SK-N-SH (cell line): Measurements from ENCODE around the gene EGFLAM. TPM values are rescaled to one million over a fixed set of nuclear protein-coding genes. Genes with fewer than 3 reads are reported as not detected.

ENCODE experiments used
- CTCF ChIA-PET: fragments of 300-600, 350-600 bp; formaldehyde crosslinking; extraction: SDS; loops from one replicate; lab custom pipeline; 2021; lab: Yijun Ruan, JAX
- POLR2A ChIA-PET: fragments of 350-600 bp; sonication (Branson Sonifier 250); formaldehyde crosslinking; extraction: SDS; loops from one replicate; lab custom pipeline; 2020; ENCODE audit warnings: antibody characterized with exemption, inconsistent platforms; lab: Yijun Ruan, JAX
- DNase-seq: peaks from one replicate; pipeline ENCODE4 v3.0.0; 2012
- H2AFZ ChIP-seq: fragments of 200-600 bp; sonication (generic); 2 replicates; pipeline ENCODE4 v1.8.1; 2016; ENCODE audit warnings: antibody characterized with exemption, mild to moderate bottlenecking, low read depth
- H3F3A ChIP-seq: fragments of 200-600 bp; sonication (generic); replicated peaks from 2 replicates; pipeline ENCODE3; 2016; ENCODE audit warnings: antibody characterized with exemption, mild to moderate bottlenecking; ENCODE audit not compliant: insufficient read depth
- H3K27ac ChIP-seq, 2 experiments: fragments of 200-500 bp in 1 of 2; fragments of 200-600 bp in 1 of 2; sonication (Bioruptor generic) in 1 of 2; sonication (generic), shearing (Covaris generic) in 1 of 2; 2 replicates each; pipeline versions ENCODE4 v1.5.1 to v1.6.1; 2014 to 2016; ENCODE audit warnings: low read depth in 2 of 2, inconsistent platforms in 1 of 2, low read length in 1 of 2, mild to moderate bottlenecking in 1 of 2, mixed read lengths in 1 of 2
- H3K27me3 ChIP-seq: fragments of 200-600 bp; sonication (generic), shearing (Covaris generic); 2 replicates; pipeline ENCODE4 v1.6.1; 2016; ENCODE audit warnings: mixed run types; ENCODE audit not compliant: insufficient read depth
- H3K36me3 ChIP-seq, 2 experiments: fragments of 200-500 bp in 1 of 2; fragments of 200-600 bp in 1 of 2; sonication (Bioruptor generic) in 1 of 2; sonication (generic) in 1 of 2; replicated peaks in 1 of 2; 2 replicates each; pipeline versions ENCODE3 to v1.5.1; 2014 to 2016; ENCODE audit warnings: low read length in 1 of 2, mild to moderate bottlenecking in 1 of 2; ENCODE audit not compliant: insufficient read depth in 2 of 2, control insufficient read depth in 1 of 2
- H3K4me1 ChIP-seq, 2 experiments: fragments of 200-500 bp in 1 of 2; fragments of 200-600 bp in 1 of 2; sonication (Bioruptor generic) in 1 of 2; sonication (generic), shearing (Covaris generic) in 1 of 2; 2 replicates each; pipeline versions ENCODE4 v1.5.1 to v1.6.1; 2014 to 2016; ENCODE audit warnings: low read depth in 1 of 2, low read length in 1 of 2, mixed run types in 1 of 2; ENCODE audit not compliant: insufficient read depth in 2 of 2, control insufficient read depth in 1 of 2
- H3K4me2 ChIP-seq: fragments of 200-600 bp; sonication (generic), shearing (Covaris generic); 2 replicates; pipeline ENCODE4 v1.6.1; 2017; ENCODE audit warnings: mixed run types
- H3K4me3 ChIP-seq, 2 experiments: fragments of 200-500 bp in 1 of 2; fragments of 200-600 bp in 1 of 2; sonication (Bioruptor generic) in 1 of 2; sonication (generic), shearing (Covaris generic) in 1 of 2; 2 replicates each; pipeline versions ENCODE4 v1.5.1 to v1.8.1; 2014 to 2016; ENCODE audit warnings: low read depth in 2 of 2, inconsistent platforms in 1 of 2, low read length in 1 of 2, mild to moderate bottlenecking in 1 of 2, mixed read lengths in 1 of 2, moderate library complexity in 1 of 2
- H3K79me2 ChIP-seq: fragments of 200-600 bp; sonication (generic); 2 replicates; pipeline ENCODE4 v1.8.1; 2017; ENCODE audit warnings: mild to moderate bottlenecking; ENCODE audit not compliant: insufficient read depth
- H3K9ac ChIP-seq: fragments of 200-600 bp; sonication (generic); 2 replicates; pipeline ENCODE4 v1.6.1; 2017; ENCODE audit warnings: mixed run types
- H3K9me2 ChIP-seq: fragments of 200-600 bp; sonication (generic); 2 replicates; pipeline ENCODE4 v1.6.1; 2017; ENCODE audit warnings: mixed run types
- H3K9me3 ChIP-seq: fragments of 200-600 bp; sonication (generic); 2 replicates; pipeline ENCODE4 v1.6.1; 2017; ENCODE audit warnings: mixed run types, mild to moderate bottlenecking, moderate library complexity
- H4K20me1 ChIP-seq: fragments of 200-600 bp; sonication (generic); 2 replicates; pipeline ENCODE4 v1.6.1; 2017; ENCODE audit warnings: mild to moderate bottlenecking, mixed run types; ENCODE audit not compliant: insufficient read depth
- CHD2 ChIP-seq: fragments of 150-350 bp; IDR thresholded peaks from 2 replicates; pipeline ENCODE4 v1.6.1; 2018; ENCODE audit warnings: low read length; ENCODE audit not compliant: partially characterized antibody
- ELF1 ChIP-seq: IDR thresholded peaks from 2 replicates; pipeline ENCODE4 v1.4.0; 2012
- EZH2phosphoT487 ChIP-seq: fragments of 200-600 bp; sonication (generic); IDR thresholded peaks from 2 replicates; pipeline ENCODE4 v1.6.1; 2017; ENCODE audit warnings: low read depth, mixed run types, mild to moderate bottlenecking, antibody characterized with exemption, moderate library complexity, borderline replicate concordance
- FOSL2 ChIP-seq: IDR thresholded peaks from 2 replicates; pipeline ENCODE4 v1.4.0; 2012; ENCODE audit warnings: low read depth, mild to moderate bottlenecking, moderate library complexity, borderline replicate concordance
- FOXJ3 ChIP-seq: sonication (generic); formaldehyde crosslinking; IDR thresholded peaks from 2 replicates; pipeline ENCODE4 v1.5.1; 2020; ENCODE audit warnings: mild to moderate bottlenecking, missing genetic modification reagents
- GATA2 ChIP-seq: sonication (generic); formaldehyde crosslinking; IDR thresholded peaks from 2 replicates; pipeline ENCODE4 v1.5.0; 2020; ENCODE audit warnings: mild to moderate bottlenecking, missing genetic modification reagents
- MEF2A ChIP-seq: IDR thresholded peaks from 2 replicates; pipeline ENCODE4 v1.4.0; 2012; ENCODE audit warnings: low read depth, borderline replicate concordance
- NFIC ChIP-seq: IDR thresholded peaks from 2 replicates; pipeline ENCODE4 v1.4.0; 2012; ENCODE audit warnings: borderline replicate concordance
- NRF1 ChIP-seq: IDR thresholded peaks from 2 replicates; pipeline ENCODE4 v1.6.1; 2012; ENCODE audit warnings: low read depth, mild to moderate bottlenecking, low read length
- RAD21 ChIP-seq: IDR thresholded peaks from 2 replicates; pipeline ENCODE4 v1.6.1; 2012; ENCODE audit warnings: mild to moderate bottlenecking, low read length
- SIN3A ChIP-seq: IDR thresholded peaks from 2 replicates; pipeline ENCODE4 v1.6.1; 2012; ENCODE audit warnings: low read depth, mild to moderate bottlenecking, low read length, moderate library complexity, borderline replicate concordance
- SMC3 ChIP-seq: IDR thresholded peaks from 2 replicates; pipeline ENCODE4 v1.6.1; 2012; ENCODE audit warnings: low read depth, low read length, improper control_type of control experiment
- TAF1 ChIP-seq: IDR thresholded peaks from 2 replicates; pipeline ENCODE4 v1.6.1; 2012; ENCODE audit warnings: low read depth, mild to moderate bottlenecking, low read length, moderate library complexity, borderline replicate concordance
- TEAD4 ChIP-seq: IDR thresholded peaks from 2 replicates; pipeline ENCODE4 v1.4.0; 2012; ENCODE audit warnings: mild to moderate bottlenecking, borderline replicate concordance; ENCODE audit not compliant: insufficient read depth
- WGBS: methylation state at CpG from one replicate; pipeline ENCODE4 v1.1.6; 2017; ENCODE audit warnings: low lambda C conversion rate; 5-methylcytosine and 5-hydroxymethylcytosine counted together
- polyA plus RNA-seq, 3 experiments: library from polyadenylated mRNA; depleted of rRNA; stranded (reverse); fragments of >200 nt; gene quantifications; 2 replicates each; pipeline ENCODE4 v1.2.3, GENCODE V29; 2012
- TF ChIP-seq, protein P1 (sequence below): IDR thresholded peaks from 2 replicates; pipeline ENCODE4 v1.4.0; 2012; ENCODE audit warnings: low read depth
- TF ChIP-seq, protein P2 (sequence below): fragments of 200-600 bp; sonication (generic); IDR thresholded peaks from 2 replicates; pipeline ENCODE4 v1.6.1; 2017; ENCODE audit warnings: antibody characterized with exemption, mild to moderate bottlenecking, moderate library complexity
- TF ChIP-seq, protein P3 (sequence below): IDR thresholded peaks from 2 replicates; pipeline ENCODE4 v1.4.0; 2012; ENCODE audit warnings: low read depth, borderline replicate concordance
- TF ChIP-seq, protein P4 (sequence below): fragments of 150-350 bp; IDR thresholded peaks from 2 replicates; pipeline ENCODE4 v1.6.1; 2017; ENCODE audit warnings: antibody characterized with exemption, low read length, low read depth, borderline replicate concordance
- TF ChIP-seq, protein P5 (sequence below): fragments of 150-350 bp; IDR thresholded peaks from 2 replicates; pipeline ENCODE4 v1.6.1; 2016; ENCODE audit warnings: mild to moderate bottlenecking, low read depth, low read length

Gene EGFLAM
- polyA plus RNA-seq, 1 of the 3 experiments (the other 2 are of a cell fraction), result 0.05 TPM

DNA sequence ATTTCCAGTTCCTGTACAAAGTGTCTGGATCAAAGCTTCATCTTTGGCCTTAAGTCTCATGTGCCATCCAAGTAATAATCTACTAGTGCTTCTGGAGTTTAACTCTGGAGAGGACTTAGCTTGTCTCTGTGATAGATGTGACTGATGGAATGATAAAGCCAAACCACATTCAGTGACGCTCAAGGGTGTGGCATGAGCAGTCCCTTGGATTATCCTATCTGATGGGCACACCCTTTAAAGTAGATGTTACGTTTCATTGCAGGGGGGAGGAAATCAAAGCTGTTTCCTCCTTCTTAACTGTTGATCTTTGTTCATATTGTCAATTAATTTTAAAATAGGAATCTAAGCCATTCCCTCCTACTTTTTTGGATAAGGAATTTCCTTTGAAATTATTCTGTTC lies 8.5 kb upstream of the EGFLAM start (continued):
- TF ChIP-seq TAF1 (no peak), SIN3A (no peak), MEF2A (no peak), GATA2 (CRISPR knock-in tag) (no peak), EZH2phosphoT487 (no peak)
- TF ChIP-seq, protein P1, sequence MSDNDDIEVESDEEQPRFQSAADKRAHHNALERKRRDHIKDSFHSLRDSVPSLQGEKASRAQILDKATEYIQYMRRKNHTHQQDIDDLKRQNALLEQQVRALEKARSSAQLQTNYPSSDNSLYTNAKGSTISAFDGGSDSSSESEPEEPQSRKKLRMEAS, result no peak
- TF ChIP-seq, protein P2, sequence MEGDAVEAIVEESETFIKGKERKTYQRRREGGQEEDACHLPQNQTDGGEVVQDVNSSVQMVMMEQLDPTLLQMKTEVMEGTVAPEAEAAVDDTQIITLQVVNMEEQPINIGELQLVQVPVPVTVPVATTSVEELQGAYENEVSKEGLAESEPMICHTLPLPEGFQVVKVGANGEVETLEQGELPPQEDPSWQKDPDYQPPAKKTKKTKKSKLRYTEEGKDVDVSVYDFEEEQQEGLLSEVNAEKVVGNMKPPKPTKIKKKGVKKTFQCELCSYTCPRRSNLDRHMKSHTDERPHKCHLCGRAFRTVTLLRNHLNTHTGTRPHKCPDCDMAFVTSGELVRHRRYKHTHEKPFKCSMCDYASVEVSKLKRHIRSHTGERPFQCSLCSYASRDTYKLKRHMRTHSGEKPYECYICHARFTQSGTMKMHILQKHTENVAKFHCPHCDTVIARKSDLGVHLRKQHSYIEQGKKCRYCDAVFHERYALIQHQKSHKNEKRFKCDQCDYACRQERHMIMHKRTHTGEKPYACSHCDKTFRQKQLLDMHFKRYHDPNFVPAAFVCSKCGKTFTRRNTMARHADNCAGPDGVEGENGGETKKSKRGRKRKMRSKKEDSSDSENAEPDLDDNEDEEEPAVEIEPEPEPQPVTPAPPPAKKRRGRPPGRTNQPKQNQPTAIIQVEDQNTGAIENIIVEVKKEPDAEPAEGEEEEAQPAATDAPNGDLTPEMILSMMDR, result no peak
- TF ChIP-seq, protein P3, sequence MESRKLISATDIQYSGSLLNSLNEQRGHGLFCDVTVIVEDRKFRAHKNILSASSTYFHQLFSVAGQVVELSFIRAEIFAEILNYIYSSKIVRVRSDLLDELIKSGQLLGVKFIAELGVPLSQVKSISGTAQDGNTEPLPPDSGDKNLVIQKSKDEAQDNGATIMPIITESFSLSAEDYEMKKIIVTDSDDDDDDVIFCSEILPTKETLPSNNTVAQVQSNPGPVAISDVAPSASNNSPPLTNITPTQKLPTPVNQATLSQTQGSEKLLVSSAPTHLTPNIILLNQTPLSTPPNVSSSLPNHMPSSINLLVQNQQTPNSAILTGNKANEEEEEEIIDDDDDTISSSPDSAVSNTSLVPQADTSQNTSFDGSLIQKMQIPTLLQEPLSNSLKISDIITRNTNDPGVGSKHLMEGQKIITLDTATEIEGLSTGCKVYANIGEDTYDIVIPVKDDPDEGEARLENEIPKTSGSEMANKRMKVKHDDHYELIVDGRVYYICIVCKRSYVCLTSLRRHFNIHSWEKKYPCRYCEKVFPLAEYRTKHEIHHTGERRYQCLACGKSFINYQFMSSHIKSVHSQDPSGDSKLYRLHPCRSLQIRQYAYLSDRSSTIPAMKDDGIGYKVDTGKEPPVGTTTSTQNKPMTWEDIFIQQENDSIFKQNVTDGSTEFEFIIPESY, result no peak
- TF ChIP-seq, protein P4, sequence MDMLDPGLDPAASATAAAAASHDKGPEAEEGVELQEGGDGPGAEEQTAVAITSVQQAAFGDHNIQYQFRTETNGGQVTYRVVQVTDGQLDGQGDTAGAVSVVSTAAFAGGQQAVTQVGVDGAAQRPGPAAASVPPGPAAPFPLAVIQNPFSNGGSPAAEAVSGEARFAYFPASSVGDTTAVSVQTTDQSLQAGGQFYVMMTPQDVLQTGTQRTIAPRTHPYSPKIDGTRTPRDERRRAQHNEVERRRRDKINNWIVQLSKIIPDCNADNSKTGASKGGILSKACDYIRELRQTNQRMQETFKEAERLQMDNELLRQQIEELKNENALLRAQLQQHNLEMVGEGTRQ, result no peak
- TF ChIP-seq, all 33 proteins: peak for 0

DNA sequence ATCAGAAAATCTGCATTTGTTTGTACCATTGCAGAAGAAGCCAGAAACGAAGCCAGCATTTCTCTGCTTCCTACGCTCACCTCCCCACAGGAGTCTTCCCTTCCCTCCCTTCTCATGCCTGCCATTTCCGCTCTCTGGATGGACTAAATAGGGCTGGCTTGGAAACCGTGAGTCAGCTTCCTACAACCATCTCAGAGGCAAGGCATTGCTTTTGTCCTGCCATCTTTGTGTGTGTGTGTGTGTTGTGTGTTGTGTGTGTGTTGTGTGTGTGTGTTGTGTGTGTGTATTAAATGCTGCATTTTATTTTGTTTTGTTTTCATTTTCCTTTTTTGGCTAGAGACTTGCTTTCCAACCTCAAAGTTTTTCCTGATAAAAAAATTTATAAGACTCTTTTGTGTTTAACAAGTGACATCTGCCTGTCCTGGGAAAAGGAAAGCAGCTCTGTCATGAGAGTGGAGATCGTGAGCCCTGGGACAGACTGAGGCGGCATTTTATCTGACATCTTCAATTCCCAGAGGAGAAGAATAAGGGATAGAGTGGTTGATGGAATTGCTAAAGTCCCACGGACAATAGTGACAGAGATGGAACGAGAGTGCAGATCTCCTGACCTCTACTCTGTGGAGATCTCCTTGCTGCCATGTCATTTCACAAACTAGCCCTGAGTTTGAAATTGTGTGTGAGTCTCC lies 7.5 kb upstream of the EGFLAM start:
- Histone ChIP-seq H3K4me3 (no peak overlapping the region), H3K36me3 (no peaks in the 10 kb centered on the region), H3F3A (no peaks in the 10 kb centered on the region), H2AFZ (no peak overlapping the region), H3K9me2 (no peaks in the 10 kb centered on the region), H3K79me2 (no peaks in the 10 kb centered on the region), H3K9me3 (no peaks in the 10 kb centered on the region), H3K4me2 (no peak overlapping the region), H3K27me3 (peaks cover 9% of the 10 kb centered on the region; the same call in 1 of the 2 replicates), H3K9ac (no peak overlapping the region), H3K27ac (no peak overlapping the region), H4K20me1 (no peaks in the 10 kb centered on the region), H3K4me1 (no peaks in the 10 kb centered on the region)
- CTCF ChIA-PET, result interaction anchor here (1.0 to 4.5 kb wide), 3 partner anchors 8 to 168 kb away, joined by 3 to 37 read pairs (median 13); partner anchors contain the start of gene EGFLAM
- no peak for DNase-seq
- no peak for TF ChIP-seq FOXJ3 (CRISPR knock-in tag)
- no peak for TF ChIP-seq ELF1
- no peak for TF ChIP-seq TEAD4
- no peak for TF ChIP-seq NFIC
- TF ChIP-seq SMC3, result no peak
- TF ChIP-seq RAD21, result no peak
- TF ChIP-seq, protein P5, sequence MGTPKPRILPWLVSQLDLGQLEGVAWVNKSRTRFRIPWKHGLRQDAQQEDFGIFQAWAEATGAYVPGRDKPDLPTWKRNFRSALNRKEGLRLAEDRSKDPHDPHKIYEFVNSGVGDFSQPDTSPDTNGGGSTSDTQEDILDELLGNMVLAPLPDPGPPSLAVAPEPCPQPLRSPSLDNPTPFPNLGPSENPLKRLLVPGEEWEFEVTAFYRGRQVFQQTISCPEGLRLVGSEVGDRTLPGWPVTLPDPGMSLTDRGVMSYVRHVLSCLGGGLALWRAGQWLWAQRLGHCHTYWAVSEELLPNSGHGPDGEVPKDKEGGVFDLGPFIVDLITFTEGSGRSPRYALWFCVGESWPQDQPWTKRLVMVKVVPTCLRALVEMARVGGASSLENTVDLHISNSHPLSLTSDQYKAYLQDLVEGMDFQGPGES, result no peak
- TF ChIP-seq CHD2, result no peak
- TF ChIP-seq FOSL2, result no peak
- TF ChIP-seq, protein P4, result no peak
- TF ChIP-seq NRF1, result no peak
- TF ChIP-seq EZH2phosphoT487, result no peak
- TF ChIP-seq, protein P1, result no peak
- no peak for TF ChIP-seq SIN3A
- TF ChIP-seq MEF2A, result no peak
- POLR2A ChIA-PET, result no interaction called here
- 42% methylated on average over 8 of the region's 8 CpGs for WGBS
